Activated CD8-positive, alpha-beta T cell treated with anti-CD3 and anti-CD28 coated beads for 36 hours (primary cell): ENCODE data around the gene USP53. TPM values are rescaled to one million over a fixed set of nuclear protein-coding genes. Genes with fewer than 3 reads are reported as not detected.
"Not testable (repeated sequence)": the region's sequence is repeated elsewhere in the genome, so short reads cannot be mapped to it uniquely, and the experiment has no call there.

Source experiments
- ATAC-seq: fragments of 200-7000 bp; cut with Tn5 transposase; one replicate; pipeline ENCODE4 v1.10.0; 2021; ENCODE audit warnings: mild to moderate bottlenecking, moderate library complexity
- CTCF ChIA-PET: fragments of 350-600 bp; sonication (Branson Sonifier 250); formaldehyde crosslinking; loops from one replicate; lab custom pipeline; 2021; ENCODE audit warnings: antibody characterized with exemption; lab: Charles Lee
- POLR2A ChIA-PET: fragments of 350-600 bp; sonication (Branson Sonifier 250); formaldehyde crosslinking; loops from one replicate; lab custom pipeline; 2021; ENCODE audit warnings: antibody characterized with exemption; lab: Charles Lee
- DNase-seq: peaks from one replicate; pipeline ENCODE4 v3.0.0-alpha.2; 2020
- H3K27ac Mint-ChIP-seq: one replicate; pipeline ENCODE4 v1.8.0; 2021; ENCODE audit warnings: mild to moderate bottlenecking, mixed read lengths
- H3K27me3 Mint-ChIP-seq: one replicate; pipeline ENCODE4 v1.8.0; 2021; ENCODE audit warnings: mixed read lengths
- H3K36me3 Mint-ChIP-seq: one replicate; pipeline ENCODE4 v1.8.0; 2021; ENCODE audit warnings: low read depth, mixed read lengths
- H3K4me1 Mint-ChIP-seq: one replicate; pipeline ENCODE4 v1.8.0; 2021; ENCODE audit warnings: low read depth, mixed read lengths
- H3K4me3 Mint-ChIP-seq: one replicate; pipeline ENCODE4 v1.8.0; 2021; ENCODE audit warnings: mild to moderate bottlenecking, moderate library complexity, mixed read lengths
- H3K9me3 Mint-ChIP-seq: one replicate; pipeline ENCODE4 v1.8.0; 2021; ENCODE audit warnings: mixed read lengths
- intact Hi-C: fragments of 100-400 bp; cut with micrococcal nuclease; formaldehyde crosslinking; loops from one replicate; pipeline ENCODE4 v1.10.0; 2022
- total RNA-seq, 2 experiments: library from RNA; stranded (reverse); gene quantifications; one replicate each; pipeline ENCODE4 v1.2.3, GENCODE V29; 2021
- TF ChIP-seq, protein P1 (sequence below): fragments of 200-600 bp; IDR thresholded peaks from one replicate; pipeline ENCODE4 v1.8.0; 2022; ENCODE audit warnings: antibody characterized with exemption, mild to moderate bottlenecking

Gene USP53
- 10 to 100 TPM; 14.4 to 15.8 TPM for total RNA-seq

DNA sequence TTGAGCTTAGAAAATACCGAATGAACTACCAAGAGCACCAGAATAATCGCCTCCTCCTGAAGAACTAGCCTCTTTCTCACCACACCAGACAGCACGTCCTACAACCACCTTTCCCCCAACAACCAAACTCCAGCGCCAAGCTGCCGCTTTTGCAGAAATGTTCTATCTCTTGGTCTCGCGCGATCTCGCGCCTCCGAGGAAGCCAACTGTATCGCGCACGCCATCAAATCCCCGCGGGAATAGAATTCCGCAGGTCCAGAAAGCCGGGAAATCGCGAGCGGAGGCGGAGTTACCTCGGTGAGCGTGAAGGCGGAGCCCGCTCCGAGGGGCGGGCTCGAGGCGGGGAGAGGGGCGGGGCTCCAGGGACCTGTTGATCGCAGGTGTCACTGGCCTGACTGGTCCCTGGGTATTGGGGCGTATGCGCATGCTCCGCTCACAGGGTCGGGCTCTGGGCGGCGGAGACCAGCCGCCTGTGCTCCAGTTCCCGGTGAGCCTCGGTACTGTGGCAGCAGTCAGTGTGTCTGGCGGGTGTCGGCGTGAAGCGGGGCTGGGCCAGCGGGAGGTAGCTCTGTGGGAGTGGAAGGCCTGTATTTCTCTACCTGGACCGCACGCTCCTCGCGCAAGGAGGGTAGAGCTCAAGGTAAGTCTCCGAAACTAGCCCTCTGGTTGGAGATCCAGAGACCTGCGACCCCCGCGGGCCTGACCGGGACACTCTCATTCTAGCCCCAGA lies at the start of gene USP53:
Gene USP53, plus strand, starts transcription at position 480 of the 730 bp plus-strand sequence. CDS start 27,047 bp downstream, outside the sequence.
- DNase-seq (peak; percentile 99), ATAC-seq (peak; percentile 93)
- Mint-ChIP-seq H3K4me1 (peaks cover 49% of the 10 kb centered on the region), H3K4me3 (peak within 1 kb of the TSS; percentile 83), H3K27ac (peak within 1 kb of the TSS; percentile 87), H3K36me3 (peaks cover 6% of the 10 kb centered on the region), H3K27me3 (no peaks in the 10 kb centered on the region), H3K9me3 (no peaks in the 10 kb centered on the region)
- TF ChIP-seq, protein P1, sequence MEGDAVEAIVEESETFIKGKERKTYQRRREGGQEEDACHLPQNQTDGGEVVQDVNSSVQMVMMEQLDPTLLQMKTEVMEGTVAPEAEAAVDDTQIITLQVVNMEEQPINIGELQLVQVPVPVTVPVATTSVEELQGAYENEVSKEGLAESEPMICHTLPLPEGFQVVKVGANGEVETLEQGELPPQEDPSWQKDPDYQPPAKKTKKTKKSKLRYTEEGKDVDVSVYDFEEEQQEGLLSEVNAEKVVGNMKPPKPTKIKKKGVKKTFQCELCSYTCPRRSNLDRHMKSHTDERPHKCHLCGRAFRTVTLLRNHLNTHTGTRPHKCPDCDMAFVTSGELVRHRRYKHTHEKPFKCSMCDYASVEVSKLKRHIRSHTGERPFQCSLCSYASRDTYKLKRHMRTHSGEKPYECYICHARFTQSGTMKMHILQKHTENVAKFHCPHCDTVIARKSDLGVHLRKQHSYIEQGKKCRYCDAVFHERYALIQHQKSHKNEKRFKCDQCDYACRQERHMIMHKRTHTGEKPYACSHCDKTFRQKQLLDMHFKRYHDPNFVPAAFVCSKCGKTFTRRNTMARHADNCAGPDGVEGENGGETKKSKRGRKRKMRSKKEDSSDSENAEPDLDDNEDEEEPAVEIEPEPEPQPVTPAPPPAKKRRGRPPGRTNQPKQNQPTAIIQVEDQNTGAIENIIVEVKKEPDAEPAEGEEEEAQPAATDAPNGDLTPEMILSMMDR = no peak
- intact Hi-C loops = loop anchor here (5.0 kb wide), 1 partner anchor 75 kb away; no protein-coding TSS in a partner anchor
- ChIA-PET CTCF (interaction anchor here (0.8 to 4.7 kb wide), 11 partner anchors 20 to 231 kb away, joined by 3 to 35 read pairs (median 4); a partner anchor contains a TSS), POLR2A (interaction anchor here (0.5 to 3.5 kb wide), 14 partner anchors 9 to 242 kb away, joined by 3 to 22 read pairs (median 6); a partner anchor contains a TSS)

DNA sequence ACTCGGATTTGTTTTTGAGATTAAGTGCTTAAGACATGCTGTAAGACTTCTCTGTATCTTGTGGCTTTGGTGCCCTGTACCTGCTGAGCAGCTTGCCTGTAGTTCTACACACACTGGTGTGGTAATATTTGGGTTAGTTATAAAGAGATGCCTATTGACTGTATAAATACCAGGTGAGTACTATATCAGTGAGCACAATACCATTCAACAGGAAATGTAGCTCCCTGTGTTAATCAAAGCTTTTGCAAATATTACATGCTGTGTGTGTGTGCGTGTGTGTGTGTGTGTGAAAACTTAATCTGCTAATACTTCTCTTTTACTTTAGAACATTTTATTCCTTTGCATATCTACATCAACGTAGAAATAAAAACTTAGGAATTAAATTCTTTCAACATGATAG lies 46.7 kb upstream of the USP53 start:
- POLR2A ChIA-PET = no interaction called here
- H3K36me3 Mint-ChIP-seq = no peaks in the 10 kb centered on the region
- TF ChIP-seq, protein P1 = no peak
- no peak overlapping the region for H3K4me3 Mint-ChIP-seq
- ATAC-seq (no peak), DNase-seq (no peak)
- intact Hi-C loops = no loop called here
- no peaks in the 10 kb centered on the region for H3K9me3 Mint-ChIP-seq
- no peak overlapping the region for H3K27ac Mint-ChIP-seq
- CTCF ChIA-PET = no interaction called here
- H3K4me1 Mint-ChIP-seq = no peaks in the 10 kb centered on the region
- H3K27me3 Mint-ChIP-seq = no peaks in the 10 kb centered on the region

DNA sequence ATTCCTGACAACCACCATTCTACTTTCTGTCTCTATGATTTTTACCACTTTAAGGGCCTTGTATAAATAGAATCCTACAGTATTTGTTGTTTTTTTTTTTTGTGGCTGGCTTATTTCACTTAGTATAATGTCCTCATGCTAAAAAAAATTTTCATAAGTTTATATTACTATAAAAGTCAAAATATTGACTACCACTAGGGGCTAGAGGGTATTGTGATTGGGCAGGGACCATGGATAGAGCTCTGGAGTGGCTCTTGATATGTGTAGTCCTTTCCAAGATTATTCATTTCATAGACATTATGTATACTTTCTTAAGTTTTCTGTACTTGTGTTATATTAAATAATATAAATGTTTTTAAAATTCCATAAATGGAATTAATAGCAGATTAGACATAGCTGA lies 42.3 kb upstream of the USP53 start:
- ATAC-seq = no peak
- DNase-seq = no peak
- H3K4me1 Mint-ChIP-seq = peaks cover 4% of the 10 kb centered on the region
- H3K27ac Mint-ChIP-seq = no peak overlapping the region
- TF ChIP-seq, protein P1 = no peak
- H3K9me3 Mint-ChIP-seq = no peaks in the 10 kb centered on the region
- POLR2A ChIA-PET = no interaction called here
- H3K27me3 Mint-ChIP-seq = no peaks in the 10 kb centered on the region
- intact Hi-C loops = no loop called here
- CTCF ChIA-PET = no interaction called here
- H3K36me3 Mint-ChIP-seq = no peaks in the 10 kb centered on the region
- no peak overlapping the region for H3K4me3 Mint-ChIP-seq

- Mint-ChIP-seq H3K27me3 (no peaks in the 10 kb centered on the region), H3K36me3 (no peaks in the 10 kb centered on the region), H3K27ac (no peak overlapping the region), H3K4me1 (peaks cover 4% of the 10 kb centered on the region), H3K4me3 (no peak overlapping the region), H3K9me3 (no peaks in the 10 kb centered on the region)
- intact Hi-C loops = no loop called here
- CTCF ChIA-PET = no interaction called here
- ATAC-seq (no peak), DNase-seq (peak; percentile 8)
- TF ChIP-seq, protein P1 = no peak
- POLR2A ChIA-PET = no interaction called here
Observed at GRCh38 chr4:119172223-119172622, 40.3 kb upstream of the USP53 start.

- H3K4me3 Mint-ChIP-seq, intact Hi-C loops, H3K9me3 Mint-ChIP-seq, DNase-seq, POLR2A ChIA-PET, CTCF ChIA-PET, H3K27me3 Mint-ChIP-seq, H3K36me3 Mint-ChIP-seq, H3K27ac Mint-ChIP-seq, ATAC-seq, H3K4me1 Mint-ChIP-seq: not testable (repeated sequence)
Observed at GRCh38 chr4:119173729-119174361, 38.7 kb upstream of the USP53 start.
